HG02623 (cell line): ENCODE data around the gene NCOA6.
"Not testable (repeated sequence)": the region's sequence is repeated elsewhere in the genome, so short reads cannot be mapped to it uniquely, and the experiment has no call there.

Source experiments
- ATAC-seq: cut with Tn5 transposase; IDR thresholded peaks from one replicate; pipeline ENCODE4 v1.9.1; 2021; ENCODE audit warnings: moderate library complexity; ENCODE audit not compliant: unreplicated experiment

Gene NCOA6

DNA sequence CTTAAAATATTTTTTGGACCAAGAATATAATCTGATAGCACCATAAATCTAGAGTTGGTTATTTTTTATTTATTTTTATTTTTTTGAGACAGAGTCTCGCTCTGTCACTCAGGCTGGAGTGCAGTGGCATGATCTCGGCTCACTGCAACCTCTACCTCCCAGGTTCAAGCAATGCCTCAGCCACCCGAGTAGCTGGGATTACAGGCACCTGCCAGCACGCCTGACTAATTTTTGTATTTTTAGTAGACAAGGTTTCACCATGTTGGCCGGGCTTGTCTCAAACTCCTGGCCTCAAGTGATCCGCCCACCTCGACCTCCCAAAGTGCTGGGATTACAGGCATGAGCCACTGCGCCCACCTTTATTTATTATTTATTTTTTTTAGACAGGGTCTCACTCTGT lies 45.2 kb downstream of the NCOA6 start:
- not testable (repeated sequence) for ATAC-seq

DNA sequence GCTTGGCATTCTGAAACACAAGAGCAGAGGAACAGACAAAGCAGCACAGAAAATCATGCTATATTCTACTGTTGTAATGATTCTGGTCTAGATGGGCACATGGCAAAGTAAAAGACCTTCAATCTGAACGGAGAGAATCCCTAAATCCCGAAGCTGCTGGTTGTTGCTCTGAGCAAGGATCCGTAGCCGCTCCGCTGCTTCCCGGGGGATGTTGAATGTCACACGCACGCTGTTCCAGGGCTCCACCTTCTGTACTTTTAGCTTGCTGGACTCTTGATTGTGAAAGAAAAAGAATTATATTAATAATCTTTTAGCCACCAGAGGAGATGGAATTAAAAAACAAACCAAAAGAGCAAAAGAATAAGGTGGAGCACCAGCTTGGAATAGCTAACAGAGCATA lies 49.3 kb downstream of the NCOA6 start:
- ATAC-seq = no peak

DNA sequence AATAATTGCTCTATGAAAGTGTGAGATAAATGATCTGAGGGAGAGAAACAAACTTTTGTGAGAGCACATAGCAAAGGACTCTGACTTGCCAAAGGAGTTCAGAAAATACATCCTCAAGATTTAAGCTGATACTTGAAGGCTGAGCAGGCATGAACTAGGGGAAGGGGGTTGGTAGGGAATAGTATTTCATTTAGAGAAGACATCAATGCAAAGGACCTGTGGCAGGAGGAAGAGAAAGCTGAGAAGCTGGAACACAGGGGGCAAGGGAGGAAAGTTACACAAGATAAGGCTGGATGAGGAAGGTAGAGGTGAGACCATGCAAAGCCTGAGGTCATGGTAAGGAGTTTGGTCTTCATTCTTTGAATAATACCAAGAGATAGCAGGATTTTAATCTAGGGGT lies 50.6 kb downstream of the NCOA6 start:
- no peak for ATAC-seq

- no peak for ATAC-seq
Observed at GRCh38 chr20:34774449-34774848, 51.0 kb downstream of the NCOA6 start.

DNA sequence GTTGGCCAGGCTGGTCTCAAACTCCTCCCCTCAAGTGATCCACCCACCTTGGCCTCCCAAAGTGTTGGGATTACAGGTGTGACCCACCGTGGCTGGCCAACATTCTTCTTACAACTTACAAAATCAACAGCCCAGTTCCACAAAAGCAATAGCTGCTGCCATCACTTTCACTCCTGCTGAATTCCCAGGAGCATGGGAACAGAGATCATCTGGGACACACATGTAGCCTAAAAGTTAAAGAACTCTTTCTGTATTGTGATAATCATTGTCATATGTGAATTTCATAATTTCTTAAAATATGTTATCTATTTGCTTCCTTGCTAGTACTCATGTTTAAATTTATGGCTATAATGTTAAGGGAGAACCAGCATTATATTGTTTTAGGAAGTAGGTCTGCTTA lies 51.7 kb downstream of the NCOA6 start:
- no peak for ATAC-seq

GRCh38 chr20:34772437-34772836 lies 53.0 kb downstream of the NCOA6 start:
- ATAC-seq = no peak

DNA sequence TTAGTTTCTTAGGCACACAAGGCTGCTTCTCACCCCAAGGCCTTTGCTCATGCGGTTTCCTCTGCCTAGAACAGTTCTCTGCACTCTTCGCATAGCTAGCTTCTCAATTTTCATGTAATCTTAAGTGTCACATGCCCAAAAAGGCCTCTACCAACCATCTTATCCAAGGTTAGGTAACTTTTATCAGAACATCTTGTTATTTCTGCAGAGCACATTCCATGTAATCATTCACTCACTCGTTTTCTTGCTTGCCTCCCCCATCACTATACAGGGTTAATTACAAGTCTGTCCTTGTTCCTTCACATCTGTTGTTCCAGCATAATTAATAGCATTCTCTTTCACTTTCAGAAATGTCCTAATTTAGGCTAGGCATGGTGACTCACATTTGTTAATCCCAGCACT lies 53.8 kb downstream of the NCOA6 start:
- ATAC-seq = no peak

GRCh38 chr20:34768096-34768495 lies 57.4 kb downstream of the NCOA6 start:
- no peak for ATAC-seq

GRCh38 chr20:34762031-34762555 lies 63.4 kb downstream of the NCOA6 start:
- ATAC-seq = no peak

GRCh38 chr20:34755367-34755766 lies 70.1 kb downstream of the NCOA6 start:
- no peak for ATAC-seq

DNA sequence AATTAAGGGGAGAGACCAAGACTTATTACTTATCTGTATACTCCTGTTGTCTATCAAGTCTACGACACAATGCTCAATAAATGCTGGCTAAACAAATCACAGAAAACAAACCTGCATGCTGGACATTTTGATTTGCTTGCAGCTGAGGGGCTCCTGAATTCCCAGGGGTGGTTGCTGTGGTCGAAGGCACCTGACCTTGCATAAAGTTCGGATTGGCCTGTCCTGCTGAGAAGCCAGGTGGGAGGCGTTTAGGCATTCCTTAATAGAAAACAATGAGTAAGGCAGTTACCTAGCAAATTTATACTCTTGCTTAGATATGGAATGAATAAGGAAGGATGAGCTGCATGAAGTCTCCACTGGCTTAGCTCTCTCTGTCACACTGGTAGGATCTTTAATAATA lies 70.8 kb downstream of the NCOA6 start:
- ATAC-seq = no peak

DNA sequence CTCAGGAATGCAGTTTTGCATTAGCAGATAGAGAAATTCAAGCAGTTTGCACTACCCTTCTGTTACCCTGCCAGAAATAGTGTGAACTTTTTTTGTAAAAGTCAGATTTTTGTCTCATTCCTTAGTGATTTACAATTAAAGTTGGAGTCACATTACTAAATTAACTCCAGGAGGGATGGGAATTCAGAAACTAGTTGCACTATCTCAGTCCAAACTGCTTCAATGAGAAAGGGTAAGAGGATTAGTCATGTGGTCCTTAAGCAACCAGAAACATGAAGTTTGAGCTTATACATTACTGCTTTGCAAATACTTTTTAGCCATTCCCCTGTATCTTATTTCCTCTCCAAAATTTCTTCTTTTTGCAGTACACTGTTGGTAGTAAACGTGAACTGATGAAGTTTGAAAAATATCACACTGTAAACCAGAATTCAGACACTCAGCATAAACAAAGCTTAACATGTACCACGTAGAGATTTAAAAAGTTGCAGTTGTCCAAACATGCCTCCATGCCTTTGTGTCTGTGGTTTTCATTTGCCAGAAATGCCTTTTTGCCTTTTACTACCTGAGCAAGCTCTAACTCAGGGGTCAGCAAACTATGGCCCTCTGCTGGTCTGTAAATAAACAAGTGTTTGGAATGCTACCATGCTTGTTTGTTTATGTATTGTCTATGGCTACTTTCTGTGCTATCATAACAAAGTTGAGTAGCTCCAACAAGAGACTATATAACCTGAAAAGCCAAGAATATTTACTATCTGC lies 71.6 kb downstream of the NCOA6 start:
- no peak for ATAC-seq

- no peak for ATAC-seq
Observed at GRCh38 chr20:34751453-34751852, 74.0 kb downstream of the NCOA6 start.

DNA sequence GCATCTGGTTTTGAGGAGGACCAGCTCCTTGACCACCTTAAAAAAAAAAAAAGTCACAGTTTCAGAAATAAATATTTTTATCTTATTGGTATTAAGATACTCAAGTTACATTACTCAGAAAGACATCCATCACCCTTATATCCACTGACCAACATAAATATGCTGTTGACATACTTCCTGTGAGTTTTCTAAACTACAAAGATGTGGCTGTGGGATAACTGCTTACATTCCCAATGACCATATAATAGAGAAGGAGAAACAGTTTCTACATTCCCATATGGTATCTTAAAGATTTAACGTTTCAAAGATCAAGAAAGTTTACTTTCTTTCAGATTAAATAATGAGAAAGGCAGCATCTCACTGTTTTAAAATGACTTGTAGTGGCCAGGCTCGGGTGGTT lies 75.0 kb downstream of the NCOA6 start:
- ATAC-seq = no peak

DNA sequence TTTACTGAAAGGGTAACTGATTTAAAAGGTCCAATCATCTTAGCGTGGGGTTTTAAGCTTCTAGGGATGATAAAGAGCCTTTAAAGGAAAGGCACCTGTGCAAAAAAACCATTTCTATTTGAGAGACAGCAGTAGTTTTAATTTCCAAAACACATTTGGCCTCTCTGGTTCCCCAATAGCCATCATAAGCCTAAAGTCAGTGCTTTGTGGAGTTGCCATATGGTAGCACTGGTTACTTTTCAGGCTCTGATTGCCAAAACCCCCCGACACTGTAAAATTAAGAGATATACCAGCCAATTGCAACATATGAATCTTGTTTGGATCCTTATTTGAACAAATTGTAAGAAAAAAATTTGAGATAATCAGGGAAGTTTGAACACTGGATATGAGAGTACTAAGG lies 76.7 kb downstream of the NCOA6 start:
- ATAC-seq = no peak

GRCh38 chr20:34747479-34747878 lies 78.0 kb downstream of the NCOA6 start:
- ATAC-seq = no peak

DNA sequence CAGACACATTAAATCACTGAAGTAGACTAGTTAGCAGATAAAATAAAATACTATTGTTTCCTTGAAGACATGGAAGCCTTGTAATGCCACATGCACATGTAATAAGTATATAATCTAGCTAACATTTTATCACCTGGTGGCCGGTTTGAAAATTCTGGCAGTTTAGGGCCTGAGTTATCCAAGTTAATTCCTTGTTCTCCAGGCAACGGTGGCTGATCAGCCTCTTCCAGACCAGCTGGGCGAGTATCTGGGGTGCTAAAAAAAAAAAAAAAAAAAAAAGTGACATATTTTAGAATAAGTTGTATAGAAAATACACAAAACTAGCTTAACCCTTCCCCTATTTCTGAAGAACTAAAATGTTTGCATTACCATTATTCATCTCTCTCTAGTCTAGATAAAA lies 78.8 kb downstream of the NCOA6 start:
- ATAC-seq = no peak

DNA sequence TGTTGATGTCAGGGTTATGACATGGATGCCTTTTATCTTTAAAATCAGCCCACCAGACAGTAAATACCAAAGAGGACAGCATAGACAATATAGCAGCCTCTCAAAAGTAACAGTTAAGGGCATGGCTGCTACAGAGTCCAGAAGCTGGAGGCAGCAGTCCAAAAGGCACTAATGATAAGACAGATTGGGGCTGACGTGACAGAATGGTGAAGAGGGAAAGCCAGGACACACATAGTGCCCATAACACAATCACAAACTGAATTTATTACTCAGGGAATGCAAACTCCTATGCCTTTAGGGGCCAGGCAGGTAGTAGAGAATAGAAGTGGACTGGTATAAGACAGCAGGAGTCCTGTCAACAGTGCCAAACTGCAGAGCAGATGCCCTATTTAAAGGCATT lies 80.6 kb downstream of the NCOA6 start:
- ATAC-seq = no peak

DNA sequence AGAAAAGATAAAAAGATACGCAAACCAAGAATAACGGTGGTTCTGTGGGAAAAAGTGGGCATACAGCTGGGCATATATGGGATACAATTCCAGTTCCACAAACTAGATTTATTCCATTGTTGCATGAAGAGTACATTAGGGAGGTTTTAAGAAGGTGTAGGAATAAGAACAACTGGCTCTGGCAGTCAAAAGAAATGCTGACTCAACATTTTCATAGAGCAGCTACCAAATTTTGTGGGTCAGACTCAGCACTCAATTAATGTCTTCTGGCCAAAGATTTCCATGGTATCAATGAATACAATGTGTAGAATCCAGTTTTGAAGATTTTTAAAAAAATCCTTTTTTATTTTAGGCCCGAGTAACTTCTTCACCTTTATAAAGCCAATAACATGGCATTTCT lies 81.1 kb downstream of the NCOA6 start:
- no peak for ATAC-seq

- no peak for ATAC-seq
Observed at GRCh38 chr20:34743039-34743438, 82.4 kb downstream of the NCOA6 start.

DNA sequence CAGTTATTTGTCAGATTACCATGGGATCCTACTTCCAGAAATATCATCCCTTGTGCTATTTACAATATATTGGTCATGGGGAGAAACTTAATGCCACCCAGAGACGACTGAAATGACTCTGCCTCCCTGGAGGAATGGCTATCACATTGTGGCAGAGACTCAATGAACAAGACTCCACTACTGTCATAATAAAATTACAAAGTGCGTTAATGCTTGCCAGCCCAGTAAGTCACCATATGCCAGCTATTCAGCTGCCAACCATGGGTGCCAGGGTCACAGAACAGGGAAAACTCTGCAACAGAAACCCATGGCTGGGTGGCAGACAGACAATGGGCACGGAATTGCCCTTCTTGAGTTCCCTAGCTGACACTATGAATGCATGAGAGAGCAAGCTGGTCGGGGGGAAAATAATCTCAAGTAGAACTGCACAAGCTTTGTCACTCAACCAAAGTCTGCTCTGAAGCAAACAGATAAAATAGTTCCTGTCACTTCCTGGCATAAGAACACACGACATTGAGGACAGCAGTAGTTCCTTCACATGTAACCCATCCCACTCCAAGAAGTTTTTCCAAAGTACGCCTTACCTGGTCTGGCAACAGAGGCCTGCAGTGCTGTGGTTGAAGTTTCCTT lies 89.2 kb downstream of the NCOA6 start:
- no peak for ATAC-seq

- no peak for ATAC-seq
Observed at GRCh38 chr20:34732523-34732922, 92.9 kb downstream of the NCOA6 start.

DNA sequence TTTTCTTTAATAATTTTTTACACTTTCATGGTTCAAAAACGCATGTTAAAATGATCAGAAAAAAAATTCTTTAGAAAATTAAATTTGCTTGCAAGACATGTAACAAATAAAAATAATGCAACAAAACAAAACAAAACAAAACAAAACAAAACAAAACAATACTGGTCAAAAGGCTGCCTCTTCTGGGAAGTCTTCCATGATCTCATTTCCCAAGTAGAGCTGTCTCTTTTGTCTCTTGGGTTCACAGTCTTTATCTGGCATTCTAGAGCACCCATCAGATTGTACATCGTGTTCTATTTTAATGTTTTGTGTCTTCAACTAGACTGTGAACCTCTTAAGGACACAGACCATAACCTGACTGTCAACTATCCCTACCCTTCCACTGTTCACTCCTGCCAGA lies 96.0 kb downstream of the NCOA6 start:
- no peak for ATAC-seq
